Peyer's patch (tissue), 4 donors: ENCODE measurements around the gene RFXAP. TPM values are rescaled to one million over a fixed set of nuclear protein-coding genes. Genes with fewer than 3 reads are reported as not detected.

Source experiments
- DNase-seq, 3 donors: peaks; one replicate each; pipeline ENCODE4 v3.0.0-alpha.2; 2017 to 2019
- H3K27ac ChIP-seq, 4 donors: fragments of 200-600 bp; sonication (generic); one replicate each; pipeline ENCODE4 v1.5.1; 2016 to 2019
- H3K27me3 ChIP-seq, 2 donors: fragments of 200-600 bp; sonication (generic); one replicate each; pipeline ENCODE4 v1.5.1; 2019
- H3K36me3 ChIP-seq, 3 donors: fragments of 200-600 bp; sonication (generic); one replicate each; pipeline ENCODE4 v1.5.1; 2016 to 2019
- H3K4me1 ChIP-seq, 4 donors: fragments of 200-600 bp; sonication (generic); one replicate each; pipeline ENCODE4 v1.5.1; 2016 to 2019
- H3K4me3 ChIP-seq, 4 donors: fragments of 200-600 bp; sonication (generic); 1 replicate in 3 of 4; 2 replicates in 1 of 4; pipeline ENCODE4 v1.5.1; 2016 to 2019; ENCODE audit warnings: mild to moderate bottlenecking in 1 of 4
- H3K9me3 ChIP-seq, 4 donors: fragments of 200-600 bp; sonication (generic); one replicate each; pipeline ENCODE4 v1.5.1; 2016 to 2019; ENCODE audit warnings: mild to moderate bottlenecking in 1 of 4
- POLR2A ChIP-seq, 2 donors: fragments of 450-650 bp; IDR thresholded peaks; one replicate each; pipeline ENCODE4 v1.5.1; 2017; ENCODE audit warnings: antibody characterized with exemption in 2 of 2, mild to moderate bottlenecking in 2 of 2, moderate library complexity in 2 of 2
- total RNA-seq, 4 donors: library from RNA; depleted of rRNA; stranded (reverse); fragments of >200 nt; gene quantifications; one replicate each; pipeline ENCODE4 v1.1.0, GENCODE V29; 2016
- TF ChIP-seq, protein P1 (sequence below), 6 experiments: fragments of 450-650 bp in 4 of 6; fragments of 200-600 bp in 2 of 6; sonication (generic) in 1 of 6; IDR thresholded peaks; one replicate each; pipeline ENCODE4 v1.5.1; 2017 to 2019; ENCODE audit warnings: antibody characterized with exemption in 6 of 6, mild to moderate bottlenecking in 3 of 6, moderate library complexity in 1 of 6

Gene RFXAP
- total RNA-seq, 4 donors from 2014 or later = 3.8 to 5.5 (median 4.6) TPM

DNA sequence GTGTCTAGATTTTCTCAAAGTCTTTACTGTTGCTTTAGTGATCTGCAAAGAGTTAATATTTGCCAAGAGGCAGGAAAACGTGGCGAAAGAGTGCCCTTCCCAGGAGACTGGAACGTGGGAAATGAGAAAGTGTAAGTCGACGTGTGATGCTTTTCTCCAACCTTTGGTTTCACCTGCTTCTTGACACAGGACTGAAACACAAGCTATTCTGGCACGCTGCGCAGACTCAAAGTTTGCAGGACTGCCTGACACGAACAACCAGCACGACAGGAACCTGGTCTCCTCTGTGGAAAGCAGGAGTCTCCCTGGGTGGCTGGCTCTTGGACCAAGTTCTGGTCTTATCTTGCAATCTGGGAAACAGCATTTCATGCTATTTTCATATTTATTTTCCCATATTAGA, 28.6 kb downstream of the RFXAP start:
- DNase-seq = no peak
- Histone ChIP-seq H3K27ac (no peak overlapping the region), H3K4me3 (no peak overlapping the region), H3K9me3 (no peaks in the 10 kb centered on the region), H3K36me3 (no peaks in the 10 kb centered on the region), H3K27me3 (no peaks in the 10 kb centered on the region), H3K4me1 (no peaks in the 10 kb centered on the region)
- TF ChIP-seq POLR2A (IDR thresholded peaks at IDR 0.05) = no peak
- TF ChIP-seq, protein P1, sequence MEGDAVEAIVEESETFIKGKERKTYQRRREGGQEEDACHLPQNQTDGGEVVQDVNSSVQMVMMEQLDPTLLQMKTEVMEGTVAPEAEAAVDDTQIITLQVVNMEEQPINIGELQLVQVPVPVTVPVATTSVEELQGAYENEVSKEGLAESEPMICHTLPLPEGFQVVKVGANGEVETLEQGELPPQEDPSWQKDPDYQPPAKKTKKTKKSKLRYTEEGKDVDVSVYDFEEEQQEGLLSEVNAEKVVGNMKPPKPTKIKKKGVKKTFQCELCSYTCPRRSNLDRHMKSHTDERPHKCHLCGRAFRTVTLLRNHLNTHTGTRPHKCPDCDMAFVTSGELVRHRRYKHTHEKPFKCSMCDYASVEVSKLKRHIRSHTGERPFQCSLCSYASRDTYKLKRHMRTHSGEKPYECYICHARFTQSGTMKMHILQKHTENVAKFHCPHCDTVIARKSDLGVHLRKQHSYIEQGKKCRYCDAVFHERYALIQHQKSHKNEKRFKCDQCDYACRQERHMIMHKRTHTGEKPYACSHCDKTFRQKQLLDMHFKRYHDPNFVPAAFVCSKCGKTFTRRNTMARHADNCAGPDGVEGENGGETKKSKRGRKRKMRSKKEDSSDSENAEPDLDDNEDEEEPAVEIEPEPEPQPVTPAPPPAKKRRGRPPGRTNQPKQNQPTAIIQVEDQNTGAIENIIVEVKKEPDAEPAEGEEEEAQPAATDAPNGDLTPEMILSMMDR (IDR thresholded peaks at IDR 0.05) = no peak

DNA sequence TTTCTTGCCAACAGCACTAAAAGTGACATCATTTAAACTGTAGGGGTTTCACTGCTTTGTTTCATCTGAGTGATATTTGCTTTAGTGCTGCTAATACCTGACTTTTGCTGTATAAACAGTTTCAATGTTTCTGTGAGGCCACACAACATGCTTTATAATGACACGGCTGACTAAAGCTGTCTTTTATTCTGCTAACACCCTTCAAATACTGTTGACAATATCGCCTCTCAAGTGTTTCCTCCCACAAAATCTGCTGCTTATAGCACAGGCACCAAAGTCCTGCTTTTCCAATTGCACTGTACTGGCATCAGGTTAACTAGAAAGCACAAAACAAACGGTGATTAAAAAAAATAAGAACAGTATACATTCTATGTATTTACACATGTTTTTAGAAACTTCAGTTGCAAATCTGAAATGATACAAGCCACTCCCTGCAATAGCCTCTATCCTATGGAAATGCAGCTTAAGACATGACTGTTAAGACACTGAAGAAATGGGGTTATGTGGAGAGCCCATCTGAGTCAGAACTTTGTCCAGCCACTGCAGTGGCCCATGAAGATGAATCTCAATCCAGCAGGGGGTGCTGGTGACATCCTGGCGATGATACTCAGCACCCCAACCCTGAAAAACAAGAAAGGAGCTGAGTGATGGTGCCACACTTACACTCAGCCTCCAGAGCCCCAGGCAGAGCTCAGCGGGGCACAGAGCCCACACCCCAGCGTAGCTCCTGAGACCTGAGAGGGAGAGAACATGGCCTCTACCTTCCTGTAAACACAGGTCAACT, 29.4 kb downstream of the RFXAP start:
- Histone ChIP-seq H3K36me3 (no peaks in the 10 kb centered on the region), H3K4me1 (no peaks in the 10 kb centered on the region), H3K9me3 (no peaks in the 10 kb centered on the region), H3K27ac (no peak overlapping the region), H3K27me3 (no peaks in the 10 kb centered on the region), H3K4me3 (no peak overlapping the region)
- DNase-seq = no peak
- TF ChIP-seq POLR2A (IDR thresholded peaks at IDR 0.05) = no peak
- TF ChIP-seq, protein P1 (IDR thresholded peaks at IDR 0.05) = no peak

DNA sequence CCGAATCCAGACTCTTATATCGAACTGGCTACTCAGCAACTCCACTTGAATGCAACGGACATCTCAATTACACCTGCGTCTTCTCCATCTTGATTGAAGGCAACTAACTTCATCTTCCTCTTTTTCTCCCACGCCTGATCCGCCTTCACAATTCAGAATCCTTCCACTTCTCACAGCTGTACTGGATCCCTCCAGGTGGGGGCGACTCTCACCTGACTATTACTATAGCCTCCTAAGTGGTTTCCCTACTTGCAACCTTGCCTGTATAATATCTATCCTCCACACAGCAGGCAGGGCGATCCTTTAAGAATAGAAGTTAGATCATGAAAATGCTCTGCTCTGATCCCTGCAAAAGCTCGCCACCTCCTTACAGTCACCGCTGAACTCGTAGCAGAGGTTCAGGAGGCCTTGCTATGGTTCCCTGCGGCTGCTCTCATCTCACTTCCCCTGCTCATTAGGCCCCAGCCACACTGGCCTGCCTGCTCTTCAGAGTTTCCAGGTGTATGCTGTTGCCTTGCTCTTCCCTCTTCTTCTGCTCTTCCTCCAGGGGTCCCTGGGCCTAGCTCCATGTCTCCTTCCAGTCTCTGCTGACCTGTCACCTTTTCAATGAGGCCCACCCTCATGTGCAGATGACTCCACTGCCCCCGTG, 31.9 kb downstream of the RFXAP start:
- no peak overlapping the region for H3K4me3 ChIP-seq
- H3K36me3 ChIP-seq = no peaks in the 10 kb centered on the region
- no peaks in the 10 kb centered on the region for H3K9me3 ChIP-seq
- H3K27ac ChIP-seq = no peak overlapping the region
- no peak for DNase-seq
- no peaks in the 10 kb centered on the region for H3K27me3 ChIP-seq
- TF ChIP-seq, protein P1 (IDR thresholded peaks at IDR 0.05) = peak in 1 of 6 experiments; percentile 12
- no peak for TF ChIP-seq POLR2A (IDR thresholded peaks at IDR 0.05)
- H3K4me1 ChIP-seq = no peaks in the 10 kb centered on the region

DNA sequence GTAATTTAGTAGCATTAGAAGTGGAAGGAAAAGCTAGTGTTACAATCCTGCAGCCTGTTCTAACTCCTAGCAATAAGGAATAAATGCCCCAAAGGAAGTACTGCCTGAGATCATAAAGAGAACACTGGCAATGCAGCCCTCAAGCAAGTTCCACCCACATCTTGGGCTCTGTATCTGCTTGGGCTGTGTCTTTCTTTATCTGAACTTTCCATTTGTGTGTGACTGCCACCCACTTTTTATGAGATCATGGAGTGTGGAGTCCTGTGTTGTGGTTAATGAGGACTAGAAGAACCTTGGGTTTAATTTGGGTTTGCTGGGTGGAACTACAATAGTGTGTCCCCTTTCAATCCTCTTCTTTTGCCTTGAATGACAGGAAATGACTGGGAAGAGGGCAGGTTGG, 38.2 kb downstream of the RFXAP start:
- H3K4me3 ChIP-seq = no peak overlapping the region
- no peaks in the 10 kb centered on the region for H3K36me3 ChIP-seq
- H3K27me3 ChIP-seq = no peaks in the 10 kb centered on the region
- H3K4me1 ChIP-seq = no peaks in the 10 kb centered on the region
- H3K9me3 ChIP-seq = no peaks in the 10 kb centered on the region
- TF ChIP-seq, protein P1 (IDR thresholded peaks at IDR 0.05) = no peak
- no peak for TF ChIP-seq POLR2A (IDR thresholded peaks at IDR 0.05)
- DNase-seq = no peak
- H3K27ac ChIP-seq = no peak overlapping the region

DNA sequence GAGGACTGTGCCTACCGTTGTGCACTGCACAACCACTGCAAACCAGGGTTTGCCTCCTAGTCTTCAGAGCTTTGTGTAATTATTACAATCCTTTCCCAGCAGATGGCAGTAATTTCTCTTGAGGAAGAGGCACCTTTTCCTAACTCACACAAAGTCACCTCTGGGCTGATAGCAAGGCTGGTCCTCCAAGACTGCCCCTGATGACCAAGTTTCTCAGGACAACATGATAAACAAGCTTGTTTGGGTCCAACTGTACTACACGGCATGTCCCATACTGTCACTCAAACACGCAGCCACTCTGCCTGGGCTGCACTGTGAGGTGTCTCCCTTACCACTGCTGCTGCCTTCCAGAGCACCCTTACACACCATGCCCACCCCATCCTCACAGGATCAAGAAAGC, 39.3 kb downstream of the RFXAP start:
- Histone ChIP-seq H3K4me1 (no peaks in the 10 kb centered on the region), H3K9me3 (no peaks in the 10 kb centered on the region), H3K4me3 (no peak overlapping the region), H3K27me3 (no peaks in the 10 kb centered on the region), H3K27ac (no peak overlapping the region), H3K36me3 (no peaks in the 10 kb centered on the region)
- DNase-seq = no peak
- TF ChIP-seq, protein P1 (IDR thresholded peaks at IDR 0.05) = peak in 4 of 6 experiments; percentile 29 to 46 (median 44)
- TF ChIP-seq POLR2A (IDR thresholded peaks at IDR 0.05) = no peak
